ENCODE results near the gene NPIPB6.
"Not testable (repeated sequence)": the region's sequence is repeated elsewhere in the genome, so short reads cannot be mapped to it uniquely, and the experiment has no call there.

The NPIPB6 gene

GRCh38 chr16:28363408-28363807, at the start of gene NPIPB6:
Gene NPIPB6, minus strand, starts transcription at chr16:28363508. Its CDS starts 686 bp downstream, at chr16:28362822.
- DNase-seq: not testable (repeated sequence)

DNA sequence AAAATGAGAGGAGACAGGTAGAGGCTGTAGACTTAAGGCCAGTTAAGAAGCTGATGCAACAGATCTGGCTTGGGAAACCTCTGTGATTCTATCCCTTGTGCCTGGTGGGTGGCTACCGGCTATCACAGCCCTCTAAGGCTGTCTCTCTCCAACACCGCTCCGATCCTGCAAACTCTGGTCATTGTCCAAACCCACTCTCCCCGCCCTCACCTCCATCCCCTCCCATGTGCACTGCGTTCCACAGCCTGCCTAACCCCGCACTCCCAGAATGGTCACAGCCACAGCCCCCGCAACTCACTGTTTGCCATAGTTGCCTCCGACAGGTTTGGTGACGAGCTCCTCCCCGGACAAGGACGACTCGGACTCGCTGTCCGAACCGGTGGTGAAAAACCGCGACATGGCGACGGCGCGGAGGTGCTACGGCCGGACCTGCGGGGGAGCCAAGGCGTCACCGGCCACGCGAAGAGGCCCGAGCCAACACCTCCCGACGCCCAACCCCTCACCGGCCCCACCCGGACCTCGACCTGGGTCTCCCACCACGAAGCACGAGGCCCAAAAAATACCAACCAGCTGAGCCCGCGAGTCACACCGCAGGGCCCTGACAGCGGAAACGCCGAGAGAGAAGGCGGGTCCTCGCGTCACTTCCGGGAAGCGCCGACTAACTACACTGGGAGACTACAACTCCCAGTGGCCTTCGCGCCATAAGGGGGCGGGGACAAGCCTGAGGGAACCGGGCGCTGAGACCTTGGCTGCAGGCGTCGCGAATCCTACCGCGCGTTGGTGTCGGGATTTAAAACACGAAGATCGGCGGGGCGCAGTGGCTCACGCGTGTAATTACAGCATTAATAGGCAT, 40.1 kb upstream of the NPIPB6 start, which contains the start of gene EIF3CL:
Gene EIF3CL, minus strand, starts transcription at position 622 of the 853 bp plus-strand sequence. Its CDS starts 223 bp downstream, at position 399.
- not testable (repeated sequence) for DNase-seq

DNA sequence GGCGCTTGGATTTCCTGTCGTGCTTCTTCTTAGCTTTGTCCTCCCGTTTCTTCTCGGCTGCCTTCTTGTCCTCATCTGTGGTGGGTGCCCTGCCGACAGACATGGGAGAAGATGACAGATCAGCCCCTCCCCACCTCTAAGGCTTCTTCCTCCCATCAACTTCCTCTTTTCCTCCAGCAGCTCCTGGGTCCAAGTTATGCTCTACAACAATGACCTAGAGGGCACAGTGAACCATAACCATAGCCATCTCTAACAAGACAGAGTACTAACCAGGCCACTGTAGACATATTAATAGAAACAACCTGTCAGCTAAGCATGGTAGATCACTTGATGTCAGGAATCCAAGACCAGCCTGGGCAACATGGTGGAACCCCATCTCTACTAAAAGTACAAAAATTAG, 28.7 kb upstream of the NPIPB6 start:
- DNase-seq: not testable (repeated sequence)

GRCh38 chr16:28382177-28382867, 19.0 kb upstream of the NPIPB6 start:
- DNase-seq: not testable (repeated sequence)

- DNase-seq: not testable (repeated sequence)
Observed at GRCh38 chr16:28377822-28378221, 14.5 kb upstream of the NPIPB6 start.

DNA sequence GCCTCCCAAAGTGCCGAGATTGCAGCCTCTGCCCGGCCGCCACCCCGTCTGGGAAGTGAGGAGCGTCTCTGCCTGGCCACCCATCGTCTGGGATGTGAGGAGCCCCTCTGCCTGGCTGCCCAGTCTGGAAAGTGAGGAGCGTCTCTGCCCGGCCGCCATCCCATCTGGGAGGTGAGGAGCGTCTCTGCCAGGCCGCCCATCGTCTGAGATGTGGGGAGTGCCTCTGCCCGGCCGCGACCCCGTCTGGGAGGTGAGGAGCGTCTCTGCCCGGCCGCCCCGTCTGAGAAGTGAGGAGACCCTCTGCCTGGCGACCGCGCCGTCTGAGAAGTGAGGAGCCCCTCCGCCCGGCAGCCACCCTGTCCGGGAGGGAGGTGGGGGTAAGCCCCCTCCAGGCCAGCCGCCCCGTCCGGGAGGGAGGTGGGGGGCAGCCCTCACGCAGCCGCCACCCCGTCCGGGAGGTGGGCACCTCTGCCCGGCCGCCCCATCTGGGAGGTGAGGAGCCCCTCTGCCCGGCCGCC, 13.9 kb upstream of the NPIPB6 start:
- DNase-seq: not testable (repeated sequence)

- DNase-seq: not testable (repeated sequence)
Observed at GRCh38 chr16:28375115-28375514, 11.8 kb upstream of the NPIPB6 start.

GRCh38 chr16:28374281-28374680, 11.0 kb upstream of the NPIPB6 start:
- not testable (repeated sequence) for DNase-seq

- not testable (repeated sequence) for DNase-seq
Observed at GRCh38 chr16:28367926-28368325, 4.6 kb upstream of the NPIPB6 start.

DNA sequence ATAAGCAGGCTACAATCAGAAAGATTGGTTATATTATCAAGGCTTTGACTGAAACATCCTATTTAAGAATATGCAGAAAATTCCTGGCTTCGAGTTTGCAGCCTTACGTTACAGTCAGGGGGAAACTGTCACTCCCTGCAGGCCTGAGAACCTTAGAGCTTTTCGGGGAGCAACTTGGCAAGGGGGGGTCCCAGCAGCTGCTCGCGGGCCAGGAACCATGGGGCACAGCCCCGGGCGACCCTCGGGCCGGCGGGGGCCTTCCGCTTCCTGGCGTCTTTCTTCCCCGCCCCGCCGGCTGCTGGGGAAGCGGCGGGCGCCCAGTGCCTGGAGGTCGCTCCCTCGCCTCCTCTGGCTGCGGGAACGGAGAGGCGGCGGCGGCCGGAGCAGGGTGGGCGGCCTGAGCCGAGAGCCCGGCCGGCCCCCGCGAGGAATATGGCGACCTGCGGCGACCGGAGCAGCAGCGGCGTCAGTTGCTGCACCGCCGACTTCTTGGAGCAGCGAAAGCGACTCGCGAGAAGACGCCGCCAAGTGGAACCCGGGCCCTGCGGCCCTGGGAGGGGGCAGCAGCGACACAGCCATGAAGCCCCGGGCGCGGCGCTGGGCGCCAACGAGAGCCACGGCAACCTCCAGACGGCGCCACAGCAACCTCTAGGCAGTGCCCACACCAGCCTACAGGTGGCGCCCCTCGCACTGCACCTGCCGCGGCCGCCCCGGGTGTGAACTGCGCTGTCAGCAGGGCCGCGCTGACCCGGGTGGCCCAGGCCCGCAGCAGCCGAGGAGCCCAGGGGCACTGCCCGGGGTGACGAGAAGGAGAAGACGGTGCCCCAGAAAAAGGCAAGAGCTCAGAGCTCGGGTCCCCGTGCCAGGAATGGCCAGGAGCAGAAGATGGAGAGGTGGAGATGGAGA, 1.2 kb upstream of the NPIPB6 start:
- peak; percentile 17 for DNase-seq

DNA sequence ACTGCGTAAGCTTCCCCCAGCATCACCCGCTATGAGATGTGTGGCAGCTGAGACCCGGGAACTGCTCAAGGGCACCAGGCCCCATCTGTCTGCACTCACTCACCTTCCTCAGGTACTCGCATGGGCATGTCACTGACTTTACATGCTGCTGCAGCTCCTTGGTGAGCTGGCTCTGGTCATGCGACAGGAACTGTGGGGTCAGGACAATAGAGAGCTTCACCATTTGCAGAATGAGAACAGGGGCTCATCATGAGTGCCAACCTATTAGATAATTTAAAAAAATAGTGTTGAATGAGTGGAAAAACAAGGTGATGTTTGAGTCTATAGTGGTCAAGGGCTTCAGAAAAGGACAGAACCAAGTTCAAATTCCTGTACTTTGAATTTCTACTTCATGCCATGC, 708 bp downstream of the NPIPB6 start:
- DNase-seq: not testable (repeated sequence)

DNA sequence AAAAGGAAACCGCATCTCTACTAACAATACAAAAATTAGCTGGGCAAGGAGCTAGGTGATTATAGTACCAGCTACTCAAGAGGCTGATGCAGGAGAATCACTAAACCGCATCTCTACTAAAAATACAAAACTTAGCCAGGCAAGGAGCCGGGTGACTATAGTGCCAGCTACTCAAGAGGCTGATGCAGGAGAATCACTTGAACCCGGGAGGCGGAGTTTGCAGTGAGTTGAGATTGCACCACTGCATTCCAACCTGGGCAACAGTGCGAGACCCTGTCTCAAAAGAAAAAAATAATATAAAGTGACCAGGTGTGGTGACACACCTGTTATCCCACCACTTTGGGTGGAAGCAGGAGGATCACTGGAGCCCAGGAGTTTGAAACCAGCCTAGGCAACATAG, 25.1 kb downstream of the NPIPB6 start:
- not testable (repeated sequence) for DNase-seq

- DNase-seq: not testable (repeated sequence)
Observed at GRCh38 chr16:28336940-28337710, 26.2 kb downstream of the NPIPB6 start.

- DNase-seq: not testable (repeated sequence)
Observed at GRCh38 chr16:28335678-28336077, 27.6 kb downstream of the NPIPB6 start.

GRCh38 chr16:28332632-28333031, 30.7 kb downstream of the NPIPB6 start:
- not testable (repeated sequence) for DNase-seq

GRCh38 chr16:28330981-28331380, 32.3 kb downstream of the NPIPB6 start:
- not testable (repeated sequence) for DNase-seq

- not testable (repeated sequence) for DNase-seq
Observed at GRCh38 chr16:28330232-28330631, 33.1 kb downstream of the NPIPB6 start.

- peak; percentile 65 for DNase-seq
Observed at GRCh38 chr16:28326881-28327610, 36.3 kb downstream of the NPIPB6 start.

GRCh38 chr16:28324887-28325279, 38.4 kb downstream of the NPIPB6 start:
- no peak for DNase-seq

DNA sequence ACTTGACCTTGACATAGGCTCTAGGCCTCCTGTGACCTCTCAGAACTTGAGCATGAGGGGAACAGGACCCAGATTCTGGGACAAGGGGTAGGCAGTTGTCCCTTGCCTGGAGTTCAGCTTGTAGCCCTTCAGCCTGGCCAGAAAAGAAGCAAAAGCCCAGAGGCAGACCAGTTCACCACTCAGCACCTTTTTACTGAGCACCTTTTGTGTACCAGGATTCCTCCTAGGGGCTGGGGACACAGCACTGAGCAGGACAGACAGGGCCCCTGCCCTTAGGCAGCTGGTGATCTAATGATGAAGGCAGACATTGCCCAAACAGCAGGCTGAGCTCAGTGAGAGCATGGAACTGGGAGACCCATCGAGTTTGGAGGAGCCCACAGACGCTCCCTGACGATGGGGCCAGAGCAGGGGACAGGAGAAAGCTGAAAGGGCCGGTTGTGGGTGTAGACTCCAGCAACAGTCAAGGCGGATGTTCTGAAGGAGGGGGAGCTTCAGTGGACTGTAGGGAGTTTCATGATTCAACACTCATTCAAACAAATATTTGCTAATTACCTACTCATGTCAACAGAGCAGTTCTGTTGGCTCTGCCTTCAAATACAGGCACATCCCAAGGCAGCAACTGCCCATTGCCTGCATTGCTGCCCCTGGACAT, 38.9 kb downstream of the NPIPB6 start:
- no peak for DNase-seq
